ENCODE results near the gene INF2. TPM values are rescaled to one million over a fixed set of nuclear protein-coding genes. Genes with fewer than 3 reads are reported as not detected.

The INF2 gene
- total RNA-seq, 1 experiment from 2014 or later, result 70.8 TPM

DNA sequence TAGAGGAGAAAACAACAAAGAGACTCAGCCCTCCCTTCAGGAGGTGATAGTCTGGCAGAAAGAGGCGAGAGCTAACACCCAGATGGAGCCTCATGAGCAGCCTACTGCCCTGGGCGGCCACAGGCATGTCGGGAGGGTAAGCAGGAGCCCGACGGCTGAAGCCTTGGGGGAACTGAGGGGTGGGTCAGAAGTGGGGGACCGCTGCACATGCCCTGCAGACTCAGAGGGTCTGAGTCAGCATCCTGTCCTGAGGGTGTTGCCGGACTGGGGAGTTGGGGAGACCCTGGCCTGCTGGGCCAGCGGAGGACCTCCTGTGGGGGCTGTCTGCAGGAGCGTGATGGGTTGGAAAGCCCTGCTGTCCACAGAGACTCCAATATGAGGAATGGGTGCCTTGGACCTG lies 15.9 kb upstream of the INF2 start:
- ChIA-PET CTCF (no interaction called here), POLR2A (no interaction called here)
- Histone ChIP-seq H3K36me3 (ENCODE audit: control insufficient read depth, insufficient read depth, low read length) (no peaks in the 10 kb centered on the region), H3K4me3 (ENCODE audit: low read depth, low read length) (no peak overlapping the region), H3K9me3 (no peaks in the 10 kb centered on the region), H3K4me1 (peaks cover 17% of the 10 kb centered on the region), H3K27me3 (replicated peaks; ENCODE audit: control insufficient read depth, insufficient read depth, low read length) (no peaks in the 10 kb centered on the region)
- Mint-ChIP-seq H3K4me1 (ENCODE audit: low read depth, unreplicated experiment) (peaks cover 5% of the 10 kb centered on the region), H3K9me3 (ENCODE audit: unreplicated experiment) (no peaks in the 10 kb centered on the region), H3K4me3 (ENCODE audit: unreplicated experiment) (no peak overlapping the region), H3K36me3 (ENCODE audit: insufficient read depth, unreplicated experiment) (no peaks in the 10 kb centered on the region), H3K27ac (ENCODE audit: unreplicated experiment) (no peak overlapping the region), H3K27me3 (ENCODE audit: insufficient read depth, unreplicated experiment) (no peaks in the 10 kb centered on the region)
- intact Hi-C loops (cut with micrococcal nuclease; ENCODE audit: unreplicated experiment), result no loop called here
- TF ChIP-seq, protein P1, sequence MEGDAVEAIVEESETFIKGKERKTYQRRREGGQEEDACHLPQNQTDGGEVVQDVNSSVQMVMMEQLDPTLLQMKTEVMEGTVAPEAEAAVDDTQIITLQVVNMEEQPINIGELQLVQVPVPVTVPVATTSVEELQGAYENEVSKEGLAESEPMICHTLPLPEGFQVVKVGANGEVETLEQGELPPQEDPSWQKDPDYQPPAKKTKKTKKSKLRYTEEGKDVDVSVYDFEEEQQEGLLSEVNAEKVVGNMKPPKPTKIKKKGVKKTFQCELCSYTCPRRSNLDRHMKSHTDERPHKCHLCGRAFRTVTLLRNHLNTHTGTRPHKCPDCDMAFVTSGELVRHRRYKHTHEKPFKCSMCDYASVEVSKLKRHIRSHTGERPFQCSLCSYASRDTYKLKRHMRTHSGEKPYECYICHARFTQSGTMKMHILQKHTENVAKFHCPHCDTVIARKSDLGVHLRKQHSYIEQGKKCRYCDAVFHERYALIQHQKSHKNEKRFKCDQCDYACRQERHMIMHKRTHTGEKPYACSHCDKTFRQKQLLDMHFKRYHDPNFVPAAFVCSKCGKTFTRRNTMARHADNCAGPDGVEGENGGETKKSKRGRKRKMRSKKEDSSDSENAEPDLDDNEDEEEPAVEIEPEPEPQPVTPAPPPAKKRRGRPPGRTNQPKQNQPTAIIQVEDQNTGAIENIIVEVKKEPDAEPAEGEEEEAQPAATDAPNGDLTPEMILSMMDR (IDR thresholded peaks at IDR 0.05; ENCODE audit: insufficient read depth in 1 of 2, low read depth in 1 of 2, low read length in 1 of 2, severe bottlenecking in 1 of 2, unreplicated experiment in 1 of 2), result no peak
- BruUV-seq (replicated peaks), result no TSS peak
- DNase-seq, result no peak

DNA sequence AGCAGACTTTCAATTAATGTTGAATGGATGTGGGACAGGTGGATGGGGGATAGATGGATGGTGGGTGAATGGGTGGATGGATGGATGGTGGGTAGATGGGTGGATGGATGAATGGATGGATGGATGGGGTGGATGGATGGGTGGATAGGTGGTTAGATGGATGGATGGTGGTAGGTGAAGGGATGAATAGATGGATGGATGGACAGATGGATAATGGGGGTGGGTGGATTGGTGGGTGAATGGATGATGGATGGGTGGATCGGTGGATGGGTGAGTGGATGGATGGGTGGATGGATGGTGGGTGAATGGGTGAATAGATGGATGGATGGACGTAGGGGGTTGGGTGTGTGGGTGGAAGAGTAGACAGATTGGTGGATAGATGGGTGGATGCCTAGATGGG lies 14.0 kb upstream of the INF2 start:
- H3K4me3 ChIP-seq (ENCODE audit: low read depth, low read length), result no peak overlapping the region
- no peak overlapping the region for H3K27ac Mint-ChIP-seq (ENCODE audit: unreplicated experiment)
- no peaks in the 10 kb centered on the region for H3K9me3 ChIP-seq
- no peaks in the 10 kb centered on the region for H3K36me3 Mint-ChIP-seq (ENCODE audit: insufficient read depth, unreplicated experiment)
- DNase-seq, result no peak
- H3K27me3 Mint-ChIP-seq (ENCODE audit: insufficient read depth, unreplicated experiment), result no peaks in the 10 kb centered on the region
- peaks cover 37% of the 10 kb centered on the region for H3K4me1 ChIP-seq
- no TSS peak for BruUV-seq (replicated peaks)
- TF ChIP-seq, protein P1 (IDR thresholded peaks at IDR 0.05; ENCODE audit: insufficient read depth in 1 of 2, low read depth in 1 of 2, low read length in 1 of 2, severe bottlenecking in 1 of 2, unreplicated experiment in 1 of 2), result no peak
- intact Hi-C loops (cut with micrococcal nuclease; ENCODE audit: unreplicated experiment), result no loop called here
- POLR2A ChIA-PET, result no interaction called here
- H3K36me3 ChIP-seq (ENCODE audit: control insufficient read depth, insufficient read depth, low read length), result no peaks in the 10 kb centered on the region
- H3K9me3 Mint-ChIP-seq (ENCODE audit: unreplicated experiment), result no peaks in the 10 kb centered on the region
- H3K27me3 ChIP-seq (replicated peaks; ENCODE audit: control insufficient read depth, insufficient read depth, low read length), result no peaks in the 10 kb centered on the region
- H3K4me3 Mint-ChIP-seq (ENCODE audit: unreplicated experiment), result no peak overlapping the region
- CTCF ChIA-PET, result interaction anchor here (1.0 kb wide), 1 partner anchor 10 kb away, joined by 3 read pairs; no protein-coding TSS in a partner anchor
- peaks cover 12% of the 10 kb centered on the region for H3K4me1 Mint-ChIP-seq (ENCODE audit: low read depth, unreplicated experiment)

DNA sequence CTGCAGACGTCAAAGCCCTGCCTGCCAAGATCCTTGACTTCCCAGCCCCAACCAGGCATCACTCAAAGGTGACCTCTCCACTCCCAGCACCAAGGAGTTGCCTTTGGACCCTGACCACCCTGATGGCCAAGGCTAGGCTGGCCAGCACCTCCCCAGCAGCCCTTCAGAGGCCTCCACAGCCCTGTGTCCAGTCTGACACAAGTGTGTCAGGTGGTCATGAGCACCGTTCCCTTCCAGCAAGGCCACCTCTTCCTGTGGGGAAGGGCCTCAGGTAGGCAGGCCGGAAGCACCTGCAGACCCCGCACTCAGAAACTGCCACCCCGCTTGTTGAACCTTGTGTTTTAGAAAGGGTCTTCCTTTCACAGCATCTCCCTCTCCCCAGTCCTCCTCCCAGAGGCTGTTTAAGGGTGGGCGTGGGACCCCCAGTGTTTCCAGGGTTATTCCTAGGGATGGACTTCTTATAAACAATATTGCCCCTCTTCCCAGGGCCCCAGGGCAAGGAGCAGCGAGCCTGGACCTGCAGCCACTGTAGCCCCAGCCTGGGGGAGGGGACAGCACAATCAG lies 13.2 kb upstream of the INF2 start:
- Mint-ChIP-seq H3K27ac (ENCODE audit: unreplicated experiment) (peak overlapping the region; percentile 65), H3K4me1 (ENCODE audit: low read depth, unreplicated experiment) (peaks cover 19% of the 10 kb centered on the region), H3K36me3 (ENCODE audit: insufficient read depth, unreplicated experiment) (no peaks in the 10 kb centered on the region), H3K27me3 (ENCODE audit: insufficient read depth, unreplicated experiment) (no peaks in the 10 kb centered on the region), H3K9me3 (ENCODE audit: unreplicated experiment) (no peaks in the 10 kb centered on the region), H3K4me3 (ENCODE audit: unreplicated experiment) (no peak overlapping the region)
- Histone ChIP-seq H3K9me3 (no peaks in the 10 kb centered on the region), H3K4me3 (ENCODE audit: low read depth, low read length) (no peak overlapping the region), H3K36me3 (ENCODE audit: control insufficient read depth, insufficient read depth, low read length) (no peaks in the 10 kb centered on the region), H3K4me1 (peaks cover 45% of the 10 kb centered on the region), H3K27me3 (replicated peaks; ENCODE audit: control insufficient read depth, insufficient read depth, low read length) (no peaks in the 10 kb centered on the region)
- CTCF ChIA-PET, result no interaction called here
- TF ChIP-seq, protein P1 (IDR thresholded peaks at IDR 0.05; ENCODE audit: insufficient read depth in 1 of 2, low read depth in 1 of 2, low read length in 1 of 2, severe bottlenecking in 1 of 2, unreplicated experiment in 1 of 2), result no peak
- DNase-seq, result no peak
- no TSS peak for BruUV-seq (replicated peaks)
- POLR2A ChIA-PET, result no interaction called here
- intact Hi-C loops (cut with micrococcal nuclease; ENCODE audit: unreplicated experiment), result no loop called here
